VCaP (cell line): Measurements from ENCODE around the gene FGF11.

ENCODE experiments used
- H3K27ac ChIP-seq: fragments of 450-650 bp; 2 replicates; pipeline ENCODE4 v1.5.1; 2017
- CTCF ChIP-seq: fragments of 450-650 bp; conservative IDR thresholded peaks from 2 replicates; pipeline ENCODE4 v1.5.1; 2017; ENCODE audit warnings: mild to moderate bottlenecking, moderate library complexity

The FGF11 gene

GRCh38 chr17:7411427-7411750, 27.9 kb upstream of the FGF11 start:
- no peak for TF ChIP-seq CTCF
- no peak overlapping the region for H3K27ac ChIP-seq

GRCh38 chr17:7413346-7413985, 25.8 kb upstream of the FGF11 start:
- no peak overlapping the region for H3K27ac ChIP-seq
- TF ChIP-seq CTCF: no peak

- TF ChIP-seq CTCF: no peak
- H3K27ac ChIP-seq: no peak overlapping the region
Observed at GRCh38 chr17:7414837-7415236, 24.5 kb upstream of the FGF11 start.

DNA sequence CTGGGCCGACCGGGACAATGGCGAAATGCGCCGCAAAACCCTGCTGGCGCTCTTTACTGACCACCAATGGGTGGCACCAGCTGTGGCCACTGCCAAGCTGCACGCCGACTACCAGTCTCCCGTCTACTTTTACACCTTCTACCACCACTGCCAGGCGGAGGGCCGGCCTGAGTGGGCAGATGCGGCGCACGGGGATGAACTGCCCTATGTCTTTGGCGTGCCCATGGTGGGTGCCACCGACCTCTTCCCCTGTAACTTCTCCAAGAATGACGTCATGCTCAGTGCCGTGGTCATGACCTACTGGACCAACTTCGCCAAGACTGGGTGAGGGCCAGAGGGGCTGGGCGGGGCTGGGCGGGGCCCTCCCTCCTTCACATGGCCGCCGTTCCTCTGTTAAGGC, 23.5 kb upstream of the FGF11 start:
- no peak for TF ChIP-seq CTCF
- no peak overlapping the region for H3K27ac ChIP-seq

GRCh38 chr17:7416323-7416722, 23.0 kb upstream of the FGF11 start:
- no peak for TF ChIP-seq CTCF
- H3K27ac ChIP-seq: no peak overlapping the region

- TF ChIP-seq CTCF: no peak
- no peak overlapping the region for H3K27ac ChIP-seq
Observed at GRCh38 chr17:7417056-7417655, 22.2 kb upstream of the FGF11 start.

- H3K27ac ChIP-seq: no peak overlapping the region
- TF ChIP-seq CTCF: no peak
Observed at GRCh38 chr17:7418472-7419152, 20.7 kb upstream of the FGF11 start.
